Measurements from ENCODE around the gene DEAF1.

Gene DEAF1

GRCh38 chr11:611001-611996, 83.7 kb downstream of the DEAF1 start:
- DNase-seq (ENCODE audit: low spot score) = no peak

DNA sequence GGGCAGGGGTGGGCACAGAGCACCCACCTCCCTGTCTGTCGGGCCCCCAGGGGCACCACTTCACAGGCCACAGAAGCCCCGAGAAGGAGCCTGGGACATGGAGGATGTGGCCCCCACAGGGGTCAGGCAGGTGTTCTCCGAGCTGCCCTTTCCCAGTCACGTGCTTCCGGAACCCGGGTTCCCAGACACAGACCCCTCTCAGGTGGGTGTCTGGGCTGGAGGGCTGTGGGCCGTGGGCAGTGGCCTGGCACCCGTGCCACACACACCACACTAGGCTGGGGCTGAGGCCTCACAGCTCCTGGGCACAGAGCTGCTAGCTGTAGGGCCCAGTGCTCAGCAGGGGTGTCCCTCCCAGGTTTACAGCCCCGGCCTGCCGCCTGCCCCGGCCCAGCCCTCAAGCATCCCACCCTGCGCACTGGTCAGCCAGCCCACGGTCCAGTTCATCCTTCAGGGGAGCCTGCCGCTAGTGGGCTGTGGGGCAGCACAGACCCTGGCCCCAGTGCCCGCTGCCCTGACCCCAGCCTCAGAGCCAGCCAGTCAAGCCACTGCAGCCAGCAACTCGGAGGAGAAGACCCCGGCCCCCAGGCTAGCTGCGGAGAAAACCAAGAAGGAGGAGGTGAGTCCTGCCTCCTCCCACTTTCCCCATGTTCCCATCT, 84.7 kb downstream of the DEAF1 start:
- DNase-seq (ENCODE audit: low spot score) = no peak

DNA sequence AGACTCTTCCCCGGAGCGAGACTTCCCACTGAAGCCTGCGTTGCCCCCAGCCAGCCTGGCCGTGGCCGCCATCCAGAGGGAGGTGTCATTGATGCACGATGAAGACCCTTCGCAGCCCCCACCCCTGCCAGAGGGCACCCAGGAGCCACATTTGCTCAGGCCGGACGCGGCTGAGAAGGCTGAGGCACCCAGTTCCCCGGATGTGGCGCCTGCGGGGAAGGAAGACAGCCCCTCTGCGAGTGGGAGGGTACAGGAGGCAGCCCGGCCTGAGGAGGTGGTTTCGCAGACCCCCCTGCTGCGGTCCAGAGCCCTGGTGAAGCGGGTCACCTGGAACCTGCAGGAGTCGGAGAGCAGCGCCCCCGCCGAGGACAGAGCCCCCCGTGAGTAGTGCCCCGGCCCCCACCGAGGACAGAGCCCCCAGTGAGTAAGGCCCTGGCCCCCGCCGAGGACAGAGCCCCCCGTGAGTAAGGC, 85.6 kb downstream of the DEAF1 start:
- no peak for DNase-seq (ENCODE audit: low spot score)

GRCh38 chr11:608791-609251, 86.2 kb downstream of the DEAF1 start:
- DNase-seq (ENCODE audit: low spot score) = no peak

GRCh38 chr11:607971-608659, 86.9 kb downstream of the DEAF1 start:
- DNase-seq (ENCODE audit: low spot score) = no peak

DNA sequence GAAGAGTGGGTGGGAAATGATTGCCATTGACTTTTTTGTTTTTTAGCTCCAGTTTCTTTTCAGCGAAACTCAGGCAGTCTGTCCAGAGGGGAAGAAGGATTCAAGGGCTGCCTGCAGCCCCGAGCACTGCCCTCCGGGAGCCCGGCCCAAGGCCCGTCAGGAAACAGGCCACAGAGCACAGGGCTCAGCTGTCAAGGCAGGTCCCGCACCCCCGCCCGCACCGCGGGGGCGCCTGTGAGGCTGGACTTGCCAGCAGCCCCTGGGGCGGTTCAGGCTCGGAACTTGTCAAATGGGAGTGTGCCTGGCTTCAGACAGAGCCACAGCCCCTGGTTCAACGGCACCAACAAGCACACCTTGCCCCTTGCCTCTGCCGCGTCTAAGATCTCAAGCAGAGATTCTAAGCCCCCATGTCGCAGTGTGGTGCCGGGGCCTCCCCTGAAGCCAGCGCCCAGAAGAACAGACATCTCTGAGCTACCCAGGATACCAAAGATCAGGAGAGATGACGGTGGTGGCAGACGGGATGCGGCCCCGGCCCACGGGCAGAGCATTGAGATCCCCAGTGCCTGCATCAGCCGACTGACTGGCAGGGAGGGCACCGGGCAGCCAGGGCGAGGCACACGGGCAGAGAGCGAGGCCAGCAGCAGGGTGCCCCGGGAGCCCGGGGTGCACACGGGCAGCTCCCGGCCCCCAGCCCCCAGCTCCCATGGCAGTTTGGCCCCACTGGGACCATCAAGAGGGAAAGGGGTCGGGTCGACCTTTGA, 87.8 kb downstream of the DEAF1 start:
- DNase-seq (ENCODE audit: low spot score) = no peak

GRCh38 chr11:606245-606644, 88.8 kb downstream of the DEAF1 start:
- DNase-seq (ENCODE audit: low spot score) = no peak

GRCh38 chr11:605286-606129, 89.5 kb downstream of the DEAF1 start:
- DNase-seq (ENCODE audit: low spot score) = no peak

- no peak for DNase-seq (ENCODE audit: low spot score)
Observed at GRCh38 chr11:603154-603553, 91.9 kb downstream of the DEAF1 start.

GRCh38 chr11:601573-602245, 93.3 kb downstream of the DEAF1 start:
- no peak for DNase-seq (ENCODE audit: low spot score)

GRCh38 chr11:598005-598680, 96.9 kb downstream of the DEAF1 start:
- DNase-seq (ENCODE audit: low spot score) = no peak

DNA sequence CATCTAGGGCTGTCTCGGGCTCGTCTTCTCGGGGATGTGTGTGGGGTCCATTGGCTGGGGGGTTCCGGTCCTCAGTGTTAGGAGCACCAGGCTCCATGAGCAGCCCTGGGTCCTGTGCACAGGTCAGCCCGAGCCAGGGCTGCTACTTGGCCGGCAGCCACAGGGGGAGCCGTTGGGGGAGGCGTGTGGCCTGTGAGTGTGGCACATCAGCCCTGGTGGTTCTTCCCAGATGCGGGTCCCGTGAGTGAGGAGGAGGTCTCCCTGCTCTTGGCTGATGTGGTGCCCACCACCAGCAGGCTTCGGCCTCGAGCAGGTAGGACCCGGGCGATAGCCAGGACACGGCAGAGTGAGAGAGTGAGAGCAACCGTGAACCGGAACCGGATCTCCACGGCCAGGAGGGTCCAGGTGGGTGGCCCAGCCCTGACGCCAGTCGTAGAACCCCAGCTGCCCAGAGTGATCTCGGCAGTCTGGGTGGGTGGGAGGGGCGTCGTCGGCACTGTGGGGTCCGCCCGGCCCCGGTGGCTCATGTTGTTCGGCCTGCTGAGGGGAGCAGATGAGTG, 97.8 kb downstream of the DEAF1 start:
- DNase-seq (ENCODE audit: low spot score) = no peak

- no peak for DNase-seq (ENCODE audit: low spot score)
Observed at GRCh38 chr11:596374-596773, 98.6 kb downstream of the DEAF1 start.

- DNase-seq (ENCODE audit: low spot score) = no peak
Observed at GRCh38 chr11:595400-595799, 99.6 kb downstream of the DEAF1 start.

Measured in HuH-7.5 (cell line).